Upper lobe of left lung (tissue), 6 donors: ENCODE measurements around the gene CDH26. TPM values are rescaled to one million over a fixed set of nuclear protein-coding genes. Genes with fewer than 3 reads are reported as not detected.

Source experiments
- ATAC-seq, 2 donors: fragments of 200-7000 bp; cut with Tn5 transposase; one replicate each; pipeline ENCODE4 v1.9.1; 2022; ENCODE audit warnings: mild to moderate bottlenecking in 2 of 2, moderate library complexity in 2 of 2; ENCODE audit not compliant: low FRiP score in 2 of 2
- DNase-seq, 2 donors: peaks; one replicate each; pipeline ENCODE4 v3.0.0-alpha.2; 2019 to 2020
- H3K27ac ChIP-seq, 4 donors: fragments of 200-600 bp; sonication (generic); one replicate each; pipeline ENCODE4 v1.5.1; 2016 to 2019
- H3K27me3 ChIP-seq, 4 donors: fragments of 200-600 bp; sonication (generic); one replicate each; pipeline ENCODE4 v1.5.1; 2017 to 2019
- H3K36me3 ChIP-seq, 4 donors: fragments of 200-600 bp; sonication (generic); one replicate each; pipeline ENCODE4 v1.5.1; 2016 to 2019
- H3K4me1 ChIP-seq, 4 donors: fragments of 200-600 bp; sonication (generic); one replicate each; pipeline ENCODE4 v1.5.1; 2018 to 2019
- H3K4me3 ChIP-seq, 4 donors: fragments of 200-600 bp; sonication (generic); one replicate each; pipeline ENCODE4 v1.5.1; 2017 to 2019; ENCODE audit warnings: mild to moderate bottlenecking in 2 of 4, moderate library complexity in 1 of 4
- H3K9me3 ChIP-seq, 4 donors: fragments of 200-600 bp; sonication (generic); one replicate each; pipeline ENCODE4 v1.5.1; 2018 to 2019
- CTCF ChIP-seq, 6 experiments: fragments of 450-650 bp in 4 of 6; fragments of 200-600 bp in 2 of 6; sonication (generic) in 2 of 6; IDR thresholded peaks; one replicate each; pipeline ENCODE4 v1.5.1; 2016 to 2019; ENCODE audit warnings: antibody characterized with exemption in 6 of 6
- EP300 ChIP-seq, 4 donors: sonication (generic); formaldehyde crosslinking; IDR thresholded peaks; one replicate each; pipeline ENCODE4 v1.5.1; 2017; ENCODE audit warnings: antibody characterized with exemption in 4 of 4, control low read depth in 2 of 4
- POLR2A ChIP-seq, 4 donors: fragments of 450-650 bp; IDR thresholded peaks; one replicate each; pipeline ENCODE4 v1.5.1; 2016 to 2017; ENCODE audit warnings: antibody characterized with exemption in 4 of 4, mild to moderate bottlenecking in 2 of 4
- POLR2AphosphoS5 ChIP-seq, 2 donors: sonication (generic); formaldehyde crosslinking; IDR thresholded peaks; one replicate each; pipeline ENCODE4 v1.5.1; 2017; ENCODE audit warnings: antibody characterized with exemption in 2 of 2
- WGBS, 2 donors: methylation state at CpG; one replicate each; pipeline ENCODE4 v1.1.5; 2017 to 2018; 5-methylcytosine and 5-hydroxymethylcytosine counted together
- total RNA-seq, 6 donors: library from RNA; depleted of rRNA in 4 of 6; stranded (reverse); fragments of >200 nt in 4 of 6; gene quantifications; one replicate each; pipeline versions ENCODE4 v1.1.0 to v1.2.1, GENCODE V29; 2016 to 2021
- donor health status: DM: no; HTN: no; CAD: no; lungs with moderate emphysema.
- donor health status: DM: no; HTN: yes; CAD: no; lungs with severe emphysema.

The CDH26 gene
- total RNA-seq, 6 donors from 2014 or later: 4.0 to 18.9 (median 11.1) TPM

- H3K9me3 ChIP-seq: no peaks in the 10 kb centered on the region
- TF ChIP-seq EP300 (IDR thresholded peaks at IDR 0.05) (no peak), POLR2A (IDR thresholded peaks at IDR 0.05) (no peak), CTCF (IDR thresholded peaks at IDR 0.05) (no peak), POLR2AphosphoS5 (IDR thresholded peaks at IDR 0.05) (no peak)
Observed at GRCh38 chr20:60036346-60036745, 78.1 kb downstream of the CDH26 start.

GRCh38 chr20:60036746-60037499, 78.7 kb downstream of the CDH26 start:
- 65 to 68% methylated on average over 8 to 10 of the region's 10 CpGs for WGBS, 2 donors
- H3K27me3 ChIP-seq: no peaks in the 10 kb centered on the region
- H3K4me3 ChIP-seq: no peak overlapping the region
- ATAC-seq (no peak), DNase-seq (no peak)
- no peaks in the 10 kb centered on the region for H3K36me3 ChIP-seq
- no peak overlapping the region for H3K27ac ChIP-seq
- H3K9me3 ChIP-seq: no peaks in the 10 kb centered on the region
- no peaks in the 10 kb centered on the region for H3K4me1 ChIP-seq
- TF ChIP-seq POLR2AphosphoS5 (IDR thresholded peaks at IDR 0.05) (no peak), EP300 (IDR thresholded peaks at IDR 0.05) (no peak), POLR2A (IDR thresholded peaks at IDR 0.05) (no peak), CTCF (IDR thresholded peaks at IDR 0.05) (no peak)

More at GRCh38 chr20:60036346-60036745, 78.1 kb downstream of the CDH26 start:
- ATAC-seq (no peak), DNase-seq (no peak)
- H3K27me3 ChIP-seq: no peaks in the 10 kb centered on the region
- no peak overlapping the region for H3K4me3 ChIP-seq
- H3K4me1 ChIP-seq: no peaks in the 10 kb centered on the region
- 95% methylated on average over 4 of the region's 4 CpGs for WGBS, 2 donors
- H3K36me3 ChIP-seq: no peaks in the 10 kb centered on the region
- H3K27ac ChIP-seq: no peak overlapping the region

- H3K4me3 ChIP-seq: no peak overlapping the region
- H3K4me1 ChIP-seq: no peaks in the 10 kb centered on the region
- DNase-seq (no peak), ATAC-seq (no peak)
- TF ChIP-seq CTCF (IDR thresholded peaks at IDR 0.05) (no peak), EP300 (IDR thresholded peaks at IDR 0.05) (no peak), POLR2A (IDR thresholded peaks at IDR 0.05) (no peak)
- no peaks in the 10 kb centered on the region for H3K9me3 ChIP-seq
- no peak overlapping the region for H3K27ac ChIP-seq
- WGBS, 2 donors: 69 to 85% methylated on average over 4 of the region's 4 CpGs
- H3K27me3 ChIP-seq: no peaks in the 10 kb centered on the region
- no peaks in the 10 kb centered on the region for H3K36me3 ChIP-seq
Observed at GRCh38 chr20:60038400-60039008, 80.3 kb downstream of the CDH26 start.

GRCh38 chr20:60039526-60039925, 81.3 kb downstream of the CDH26 start:
- DNase-seq (no peak), ATAC-seq (no peak)
- TF ChIP-seq POLR2AphosphoS5 (IDR thresholded peaks at IDR 0.05) (no peak), CTCF (IDR thresholded peaks at IDR 0.05) (no peak), EP300 (IDR thresholded peaks at IDR 0.05) (no peak), POLR2A (IDR thresholded peaks at IDR 0.05) (no peak)
- Histone ChIP-seq H3K36me3 (no peaks in the 10 kb centered on the region), H3K4me3 (no peak overlapping the region), H3K27me3 (no peaks in the 10 kb centered on the region), H3K4me1 (no peaks in the 10 kb centered on the region), H3K9me3 (no peaks in the 10 kb centered on the region), H3K27ac (no peak overlapping the region)
- 87 to 89% methylated on average over 3 of the region's 3 CpGs for WGBS, 2 donors
